Measurements from ENCODE around the gene UBALD2.
"Not testable (repeated sequence)": the region's sequence is repeated elsewhere in the genome, so short reads cannot be mapped to it uniquely, and the experiment has no call there.

UBALD2 gene

DNA sequence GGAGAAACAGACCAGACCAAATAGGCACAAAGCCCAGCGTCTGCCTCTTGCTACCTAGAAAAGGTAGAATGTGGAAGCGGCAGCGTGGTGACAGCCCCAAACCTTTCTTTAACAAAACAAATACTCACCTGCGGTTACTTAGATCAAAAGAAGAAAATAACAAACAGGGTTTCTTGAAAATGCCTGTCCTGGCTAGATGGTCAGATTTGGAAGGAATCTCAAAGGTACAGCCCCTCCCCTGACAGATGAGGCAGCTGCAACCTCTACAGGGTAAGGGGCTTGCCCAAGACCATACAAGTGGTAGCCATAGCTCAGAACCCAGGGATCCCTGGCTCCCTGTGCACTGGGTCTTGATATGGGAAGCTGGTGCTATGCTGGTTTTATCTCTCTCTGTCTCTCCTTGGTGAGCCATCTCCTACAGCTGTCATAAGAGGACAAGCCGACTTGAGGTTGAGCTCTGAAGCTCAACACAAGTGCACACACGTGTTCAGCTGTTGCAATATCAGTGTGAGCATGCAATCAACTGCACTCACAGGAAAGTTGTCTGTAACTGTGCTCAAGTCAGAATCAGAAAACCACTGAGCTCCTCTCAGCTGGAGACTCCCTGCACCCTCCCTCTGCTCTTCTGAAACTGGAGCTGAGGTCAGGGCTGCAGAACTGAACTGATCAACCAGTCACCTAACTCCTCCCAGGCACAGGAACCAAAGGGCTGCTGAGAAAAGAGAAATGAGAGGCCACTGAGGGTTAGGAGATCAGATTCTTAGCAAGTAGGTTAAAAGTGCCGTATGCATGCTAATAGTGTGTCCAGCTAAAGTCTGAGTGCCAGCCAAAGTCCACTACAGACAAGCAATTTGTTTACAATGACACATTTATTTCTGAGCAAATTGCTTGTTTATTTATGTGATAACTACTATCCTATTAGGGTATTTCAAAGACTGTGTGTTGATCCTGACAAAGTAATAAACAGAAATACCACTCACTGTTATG lies 18.8 kb upstream of the UBALD2 start:
- no peak for DNase-seq

DNA sequence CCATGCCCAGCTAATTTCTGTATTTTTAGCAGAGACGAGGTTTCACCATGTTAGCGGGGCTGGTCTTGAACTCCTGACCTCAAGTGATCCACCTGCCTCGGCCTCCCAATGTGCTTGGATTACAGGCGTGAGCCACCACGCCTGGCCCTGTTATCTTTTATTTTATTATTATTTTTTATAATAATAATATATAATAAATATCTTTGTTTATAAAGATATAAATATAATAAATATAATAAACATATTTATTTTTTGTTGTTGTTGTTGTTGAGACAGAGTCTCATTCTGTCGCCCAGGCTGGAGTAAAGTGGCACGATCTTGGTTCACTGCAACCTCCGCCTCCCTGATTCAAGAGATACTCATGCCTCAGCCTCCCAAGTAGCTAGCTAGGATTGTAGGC lies 17.8 kb upstream of the UBALD2 start:
- no peak for DNase-seq

DNA sequence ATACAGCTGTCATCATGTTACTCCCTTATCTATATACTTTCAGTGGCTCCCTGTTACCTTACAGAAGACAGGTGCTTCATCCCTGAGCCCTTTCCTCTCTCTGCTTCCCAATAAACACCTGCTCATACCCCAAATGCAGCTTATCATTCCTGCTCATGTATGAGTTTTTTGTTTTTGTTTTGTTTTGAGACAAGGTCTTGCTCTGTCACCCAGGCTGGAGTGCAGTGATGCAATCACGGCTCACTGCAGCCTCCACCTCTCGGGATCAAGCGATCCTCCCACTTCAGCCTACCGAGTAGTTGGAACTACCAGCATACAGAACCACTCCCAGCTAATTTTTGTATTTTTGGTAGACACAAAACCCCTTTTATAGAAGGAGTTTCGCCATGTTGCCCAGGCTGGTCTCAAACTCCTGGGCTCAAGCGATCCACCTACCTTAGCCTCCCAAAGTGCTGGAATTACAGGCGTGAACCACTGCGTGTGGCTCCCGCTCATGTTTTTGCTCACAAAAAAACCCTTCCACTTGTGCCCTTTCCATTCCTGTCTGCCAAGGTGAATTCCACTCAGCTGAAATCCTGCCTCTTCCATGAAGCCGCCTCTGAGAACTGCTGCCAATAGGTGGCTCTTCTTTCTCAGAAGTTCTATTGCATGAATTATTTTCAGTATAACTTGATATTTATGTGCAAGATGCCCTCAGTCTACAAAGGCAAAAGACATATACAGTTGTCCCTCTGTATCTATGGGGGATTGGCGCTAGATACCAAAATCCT lies 16.9 kb upstream of the UBALD2 start:
- no peak for DNase-seq

GRCh38 chr17:76250141-76250540 lies 15.0 kb upstream of the UBALD2 start:
- DNase-seq = no peak

DNA sequence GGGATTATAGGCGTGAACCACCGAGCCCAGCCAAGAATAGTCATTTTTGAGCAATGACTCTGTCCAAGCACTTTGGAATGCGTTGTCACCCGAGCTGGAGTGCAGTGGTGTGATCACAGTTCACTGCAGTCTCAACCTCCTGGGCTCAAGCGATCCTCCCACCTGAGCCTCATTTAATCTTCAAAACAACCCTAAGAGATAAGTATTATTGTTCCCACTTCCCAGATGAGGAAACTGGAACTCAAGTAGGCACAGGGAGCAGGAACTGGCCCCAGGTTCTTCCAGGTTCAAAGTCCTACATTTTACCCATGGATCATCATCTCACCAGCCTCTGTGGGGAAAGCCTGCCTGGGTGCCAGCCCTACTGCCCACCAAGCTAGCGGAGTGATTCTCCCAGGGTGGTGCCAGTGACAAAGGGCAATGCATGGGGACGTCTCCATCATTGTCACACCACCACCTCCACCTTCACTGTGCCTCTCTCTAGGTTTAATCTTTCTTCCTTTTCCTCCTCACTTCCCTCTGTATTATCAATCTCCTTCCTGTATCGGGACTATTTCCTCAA lies 13.6 kb upstream of the UBALD2 start:
- no peak for DNase-seq

DNA sequence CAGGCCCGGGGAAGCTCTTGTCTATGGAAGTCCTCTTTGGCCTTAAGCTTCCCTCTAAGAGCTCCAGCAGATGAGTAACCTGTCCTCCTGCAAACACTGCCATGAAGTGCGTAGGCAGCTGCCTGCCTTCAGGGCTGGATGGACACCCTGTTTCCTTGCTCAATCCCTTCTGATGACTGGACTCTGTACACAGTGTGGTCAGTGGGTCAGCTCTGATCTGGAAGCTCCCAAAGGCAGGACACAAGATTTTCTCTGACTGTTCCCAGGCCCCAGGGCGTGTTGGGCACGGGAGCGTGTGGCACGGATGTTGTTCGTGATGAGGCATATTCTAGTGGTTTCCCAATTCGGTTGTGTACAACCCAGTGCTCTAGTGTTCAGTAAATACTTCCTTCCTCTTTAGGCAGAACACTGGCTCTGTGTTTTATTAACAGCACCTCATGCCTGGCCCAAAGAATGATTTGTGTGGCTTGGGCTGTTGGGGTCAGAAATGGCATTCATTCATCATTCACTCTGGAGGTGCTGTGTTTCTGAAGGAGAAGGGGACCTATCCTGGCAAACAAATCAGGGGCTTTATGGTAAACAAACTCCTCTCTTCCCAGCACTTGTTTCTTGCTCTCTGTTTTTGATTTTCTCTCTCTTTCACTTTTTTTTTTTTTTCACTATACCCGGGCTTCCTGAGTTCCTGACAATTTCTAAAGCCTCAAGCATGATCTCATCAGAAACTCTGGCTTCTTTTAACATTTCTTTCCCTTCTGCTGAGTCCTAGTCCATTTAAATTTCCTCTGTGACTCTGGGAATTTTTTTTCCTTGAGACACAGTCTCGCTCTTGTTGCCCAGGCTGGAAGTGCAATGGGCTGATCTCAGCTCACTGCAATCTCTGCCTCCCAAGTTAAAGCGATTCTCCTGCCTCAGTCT lies 12.9 kb upstream of the UBALD2 start:
- DNase-seq = no peak

GRCh38 chr17:76252967-76253766 lies 12.0 kb upstream of the UBALD2 start:
- not testable (repeated sequence) for DNase-seq

DNA sequence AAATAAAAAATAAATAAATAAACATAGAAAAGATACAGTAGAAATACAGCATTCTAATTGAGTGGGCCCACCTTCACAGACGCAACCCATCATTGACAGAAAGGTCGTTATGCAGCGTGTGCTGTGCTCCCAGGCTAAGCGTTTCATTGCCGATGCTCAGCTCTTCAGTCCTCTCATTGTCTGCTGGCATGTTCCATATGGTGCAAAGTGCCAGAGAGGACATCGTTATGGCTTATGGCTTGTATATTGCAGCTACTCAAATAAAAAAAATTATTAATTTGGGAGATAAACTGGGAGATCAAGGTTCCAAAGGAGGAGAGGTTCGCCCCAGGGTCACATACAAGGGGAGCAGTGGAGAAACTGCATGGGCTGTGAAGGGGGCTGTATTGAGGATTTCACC lies 11.3 kb upstream of the UBALD2 start:
- DNase-seq = no peak

- no peak for DNase-seq
These were observed 10.9 kb upstream of the UBALD2 start for GRCh38 chr17:76254275-76254674.

DNA sequence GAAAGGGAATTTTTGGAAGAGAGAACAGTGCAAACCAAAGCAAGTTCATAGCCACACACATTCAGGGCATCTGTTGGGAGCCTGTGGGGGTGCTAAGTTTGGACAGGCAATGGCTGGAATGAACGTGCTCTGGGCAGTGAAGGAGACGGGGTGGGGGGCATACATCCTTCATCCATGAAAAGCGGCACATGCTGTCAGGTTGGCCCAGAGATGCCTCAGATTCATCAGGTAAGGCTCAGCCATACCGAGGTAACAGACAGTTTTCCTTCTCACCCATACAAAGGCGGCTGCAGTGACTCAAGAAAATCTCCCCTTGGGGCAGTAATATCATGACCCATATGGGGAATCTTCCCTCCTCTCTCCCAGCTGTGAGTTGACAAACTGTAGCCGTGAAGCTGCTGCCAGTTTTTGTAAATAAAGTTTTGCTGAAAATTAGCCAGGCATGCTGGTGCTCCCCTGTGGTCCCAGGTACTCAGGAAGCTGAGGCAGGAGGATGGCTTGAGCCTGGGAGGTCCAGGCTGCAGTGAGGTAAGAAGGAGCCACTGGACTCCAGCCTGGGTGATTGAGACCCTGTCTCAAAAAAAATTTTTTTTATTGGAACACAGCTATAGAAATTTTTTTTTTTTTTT lies 9.2 kb upstream of the UBALD2 start:
- DNase-seq = no peak

DNA sequence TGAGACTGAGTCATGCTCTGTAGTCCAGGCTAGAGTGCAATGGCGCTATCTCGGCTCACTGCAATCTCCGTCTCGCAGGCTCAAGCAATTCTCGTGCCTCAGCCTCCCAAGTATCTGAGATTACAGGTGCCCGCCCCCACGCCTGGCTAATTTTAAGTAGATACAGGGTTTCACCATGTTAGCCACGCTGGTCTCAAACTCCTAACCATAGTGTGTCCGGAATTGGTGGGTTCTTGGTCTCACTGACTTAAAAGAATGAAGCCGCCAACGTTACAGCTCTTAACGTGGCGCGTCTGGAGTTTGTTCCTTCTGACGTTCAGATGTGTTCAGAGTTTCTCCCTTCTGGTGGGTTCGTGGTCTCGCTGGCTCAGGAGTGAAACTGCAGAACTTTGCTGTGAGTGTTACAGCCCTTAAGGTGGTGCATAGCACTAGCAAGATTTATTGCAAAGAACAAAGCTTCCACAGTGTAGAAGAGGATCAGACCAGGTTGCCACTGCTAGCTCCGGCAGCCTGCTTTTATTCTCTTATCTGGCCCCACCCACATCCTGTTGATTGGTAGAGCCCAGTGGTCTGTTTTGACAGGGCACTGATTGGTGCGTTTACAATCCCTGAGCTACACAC lies 8.6 kb upstream of the UBALD2 start:
- DNase-seq = not testable (repeated sequence)

GRCh38 chr17:76260220-76260619 lies 4.9 kb upstream of the UBALD2 start:
- DNase-seq = no peak

- no peak for DNase-seq
These were observed 4.5 kb upstream of the UBALD2 start for GRCh38 chr17:76260669-76261068.

- DNase-seq = no peak
These were observed 3.5 kb upstream of the UBALD2 start for GRCh38 chr17:76261421-76262215.

DNA sequence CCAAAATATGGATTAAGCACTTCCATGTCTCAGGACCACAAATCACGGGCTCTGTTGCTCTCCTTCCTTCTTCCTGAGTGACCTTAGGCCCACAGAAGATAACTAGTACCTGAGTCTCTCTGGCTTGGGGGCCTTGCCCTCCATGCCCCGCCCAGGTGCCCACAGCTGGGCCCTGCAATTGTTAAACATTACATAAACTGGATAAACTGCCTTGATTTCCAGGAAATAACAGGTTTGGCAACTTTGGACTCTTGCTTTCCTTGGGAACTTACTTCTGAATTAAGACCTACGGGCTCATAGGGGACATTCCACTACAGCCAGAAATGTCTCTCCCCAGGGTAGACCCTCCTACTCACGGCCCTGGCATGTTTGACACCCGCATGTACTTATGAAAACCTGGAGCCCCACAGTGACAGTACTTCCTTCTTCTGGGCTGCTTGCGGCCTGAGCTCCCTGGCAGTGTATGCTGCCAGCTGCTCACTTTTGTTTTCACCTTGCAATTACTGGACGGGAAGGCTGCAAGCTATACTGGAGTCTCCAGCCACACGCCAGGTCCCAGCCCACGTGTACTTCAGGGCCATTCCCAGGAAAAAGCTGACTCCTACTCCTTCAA lies 2.3 kb upstream of the UBALD2 start:
- no peak for DNase-seq

GRCh38 chr17:76263896-76264295 lies 1.3 kb upstream of the UBALD2 start:
- DNase-seq = no peak

GRCh38 chr17:76264425-76264754 lies 758 bp upstream of the UBALD2 start:
- no peak for DNase-seq

- DNase-seq = no peak
These were observed 586 bp downstream of the UBALD2 start for GRCh38 chr17:76265624-76266243.

All from cortex of kidney (tissue), 1 donor.